Right lobe of liver (tissue), 6 donors: ENCODE data around the gene ZBTB7C. TPM values are rescaled to one million over a fixed set of nuclear protein-coding genes. Genes with fewer than 3 reads are reported as not detected.
"Not testable (repeated sequence)": the region's sequence is repeated elsewhere in the genome, so short reads cannot be mapped to it uniquely, and the experiment has no call there.

ENCODE experiments used
- ATAC-seq, 4 donors: fragments of 200-7000 bp; cut with Tn5 transposase; one replicate each; pipeline ENCODE4 v1.9.1; 2020; ENCODE audit warnings: mild to moderate bottlenecking in 4 of 4, moderate library complexity in 4 of 4
- DNase-seq, 3 donors: peaks; one replicate each; pipeline ENCODE4 v3.0.0-alpha.2; 2020
- H3K27ac ChIP-seq, 3 donors: fragments of 200-600 bp; one replicate each; pipeline ENCODE4 v1.8.0; 2022
- H3K27me3 ChIP-seq, 2 donors: fragments of 200-600 bp; one replicate each; pipeline ENCODE4 v1.8.0; 2022
- H3K36me3 ChIP-seq, 4 donors: fragments of 200-600 bp; sonication (generic) in 1 of 4; one replicate each; pipeline versions ENCODE4 v1.5.1 to v1.8.0; 2017 to 2022; ENCODE audit warnings: control low read depth in 1 of 4
- H3K4me1 ChIP-seq, 4 donors: fragments of 200-600 bp; sonication (generic) in 1 of 4; one replicate each; pipeline versions ENCODE4 v1.5.1 to v1.8.0; 2017 to 2022; ENCODE audit warnings: control low read depth in 1 of 4
- H3K4me3 ChIP-seq, 3 donors: fragments of 200-600 bp; one replicate each; pipeline ENCODE4 v1.8.0; 2022
- H3K9me3 ChIP-seq, 4 donors: fragments of 200-600 bp; sonication (generic) in 1 of 4; one replicate each; pipeline versions ENCODE4 v1.5.1 to v1.8.0; 2017 to 2022; ENCODE audit warnings: control low read depth in 1 of 4
- CTCF ChIP-seq, 4 donors: fragments of 200-600 bp in 3 of 4; fragments of 450-650 bp in 1 of 4; IDR thresholded peaks; one replicate each; pipeline versions ENCODE4 v1.5.1 to v1.8.0; 2016 to 2022; ENCODE audit warnings: antibody characterized with exemption in 4 of 4, mild to moderate bottlenecking in 2 of 4
- POLR2A ChIP-seq: fragments of 450-650 bp; IDR thresholded peaks from one replicate; pipeline ENCODE4 v1.6.1; 2017; ENCODE audit warnings: antibody characterized with exemption, mild to moderate bottlenecking
- WGBS: methylation state at CpG from one replicate; pipeline ENCODE4 v1.1.6; 2018; ENCODE audit warnings: low coverage, low lambda C conversion rate; ENCODE audit not compliant: insufficient coverage; ENCODE audit errors: missing lambda C conversion rate; 5-methylcytosine and 5-hydroxymethylcytosine counted together
- intact Hi-C, 2 donors: fragments of 100-400 bp; cut with DNase I; formaldehyde crosslinking; loops; one replicate each; pipeline versions ENCODE4 v1.11.2 to v1.14.1; 2022
- total RNA-seq, 6 experiments: library from RNA; depleted of rRNA in 2 of 6; stranded (reverse); fragments of >200 nt in 2 of 6; fragmentation: NEBNext Ultra II Directional in 3 of 6; extraction: Animal tissue kit (Norgen Biotek cat#: 25700) in 3 of 6; gene quantifications; one replicate each; pipeline versions ENCODE4 v1.1.0 to v1.2.4, GENCODE V29; 2016 to 2023
- donor health status: DM: no; HTN: yes; CAD: no.
- donor health status: DM: no; HTN: no; CAD: no.
- donor health status: DM: no; HTN: no; CAD: no.
- donor health status: DM: no; HTN: yes; CAD: no.
- donor health status: DM: no; HTN: yes; CAD: no.

The ZBTB7C gene
- total RNA-seq, 6 experiments from 2014 or later = 1.1 to 1.7 (median 1.3) TPM

GRCh38 chr18:48436907-48437306 lies 27.7 kb upstream of the ZBTB7C start:
- no peak for DNase-seq
- TF ChIP-seq POLR2A (no peak), CTCF (IDR thresholded peaks at IDR 0.05) (no peak)
- no peaks in the 10 kb centered on the region for H3K27me3 ChIP-seq
- H3K36me3 ChIP-seq = no peaks in the 10 kb centered on the region
- no peaks in the 10 kb centered on the region for H3K9me3 ChIP-seq
- H3K4me1 ChIP-seq = no peaks in the 10 kb centered on the region
- H3K27ac ChIP-seq = no peak overlapping the region
- no peak for ATAC-seq
- WGBS = 66% methylated on average over 3 of the region's 3 CpGs
- intact Hi-C loops = no loop called here
- no peak overlapping the region for H3K4me3 ChIP-seq

GRCh38 chr18:48434382-48434781 lies 25.2 kb upstream of the ZBTB7C start:
- DNase-seq, H3K9me3 ChIP-seq, intact Hi-C loops, H3K27me3 ChIP-seq, H3K4me1 ChIP-seq, H3K27ac ChIP-seq, H3K4me3 ChIP-seq, ATAC-seq, H3K36me3 ChIP-seq: not testable (repeated sequence)
- WGBS = 86% methylated on average over 4 of the region's 4 CpGs

GRCh38 chr18:48433541-48433940 lies 24.4 kb upstream of the ZBTB7C start:
- intact Hi-C loops = no loop called here
- no peaks in the 10 kb centered on the region for H3K27me3 ChIP-seq
- H3K36me3 ChIP-seq = no peaks in the 10 kb centered on the region
- no peaks in the 10 kb centered on the region for H3K9me3 ChIP-seq
- no peak overlapping the region for H3K4me3 ChIP-seq
- no peak for ATAC-seq
- H3K27ac ChIP-seq = no peak overlapping the region
- DNase-seq = no peak
- H3K4me1 ChIP-seq = no peaks in the 10 kb centered on the region
- 86% methylated on average over 2 of the region's 2 CpGs for WGBS
- TF ChIP-seq CTCF (IDR thresholded peaks at IDR 0.05) (no peak), POLR2A (no peak)

- H3K27me3 ChIP-seq = no peaks in the 10 kb centered on the region
- no peak overlapping the region for H3K27ac ChIP-seq
- H3K36me3 ChIP-seq = no peaks in the 10 kb centered on the region
- ATAC-seq (no peak), DNase-seq (no peak)
- no peak overlapping the region for H3K4me3 ChIP-seq
- H3K4me1 ChIP-seq = no peaks in the 10 kb centered on the region
- intact Hi-C loops = no loop called here
- H3K9me3 ChIP-seq = no peaks in the 10 kb centered on the region
- TF ChIP-seq POLR2A (no peak), CTCF (IDR thresholded peaks at IDR 0.05) (no peak)
- WGBS = 91% methylated on average over 3 of the region's 4 CpGs
These were observed 21.0 kb upstream of the ZBTB7C start for GRCh38 chr18:48430150-48430549.

GRCh38 chr18:48428475-48429177 lies 19.4 kb upstream of the ZBTB7C start:
- no peaks in the 10 kb centered on the region for H3K4me1 ChIP-seq
- TF ChIP-seq POLR2A (no peak), CTCF (IDR thresholded peaks at IDR 0.05) (no peak)
- no peaks in the 10 kb centered on the region for H3K36me3 ChIP-seq
- H3K27ac ChIP-seq = no peak overlapping the region
- H3K4me3 ChIP-seq = no peak overlapping the region
- no peak for DNase-seq
- H3K9me3 ChIP-seq = no peaks in the 10 kb centered on the region
- ATAC-seq = no peak
- intact Hi-C loops = no loop called here
- WGBS = 42% methylated on average over 7 of the region's 9 CpGs
- H3K27me3 ChIP-seq = no peaks in the 10 kb centered on the region
